ENCODE results near the gene BRD4. TPM values are rescaled to one million over a fixed set of nuclear protein-coding genes. Genes with fewer than 3 reads are reported as not detected.

The BRD4 gene
- total and polyA plus RNA-seq, 2 of the 13 experiments (the other 11 are each of a cell fraction or from before 2014, with no cell fraction given): 10.5 to 11.4 TPM

DNA sequence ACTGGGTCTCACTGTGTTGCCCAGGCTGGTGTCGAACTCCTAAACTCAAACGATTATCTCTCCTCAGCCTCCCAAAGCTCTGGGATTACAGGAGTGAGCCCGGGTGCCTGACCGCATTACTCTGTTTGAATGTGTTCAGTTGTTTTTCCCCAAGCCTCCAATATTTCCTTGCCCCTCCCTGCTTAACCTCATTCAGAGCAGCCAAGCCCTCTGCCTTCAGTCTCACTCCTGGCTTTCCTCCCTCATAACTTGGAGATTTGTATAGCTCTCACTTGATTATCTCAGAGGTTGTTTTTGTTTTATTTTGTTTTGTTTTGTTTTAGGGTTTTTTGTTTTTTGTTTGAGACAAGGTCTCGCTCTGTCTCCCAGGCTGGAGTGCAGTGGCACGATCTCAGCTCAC is 111.5 kb downstream of the BRD4 start (continued):
- TF ChIP-seq, protein P1, sequence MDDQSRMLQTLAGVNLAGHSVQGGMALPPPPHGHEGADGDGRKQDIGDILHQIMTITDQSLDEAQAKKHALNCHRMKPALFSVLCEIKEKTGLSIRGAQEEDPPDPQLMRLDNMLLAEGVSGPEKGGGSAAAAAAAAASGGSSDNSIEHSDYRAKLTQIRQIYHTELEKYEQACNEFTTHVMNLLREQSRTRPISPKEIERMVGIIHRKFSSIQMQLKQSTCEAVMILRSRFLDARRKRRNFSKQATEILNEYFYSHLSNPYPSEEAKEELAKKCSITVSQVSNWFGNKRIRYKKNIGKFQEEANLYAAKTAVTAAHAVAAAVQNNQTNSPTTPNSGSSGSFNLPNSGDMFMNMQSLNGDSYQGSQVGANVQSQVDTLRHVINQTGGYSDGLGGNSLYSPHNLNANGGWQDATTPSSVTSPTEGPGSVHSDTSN (CRISPR knock-in tag; IDR thresholded peaks at IDR 0.05; ENCODE audit: borderline replicate concordance): no peak
- no peak for TF ChIP-seq ZNF10 (CRISPR knock-in tag; IDR thresholded peaks at IDR 0.05; ENCODE audit: borderline replicate concordance, low read depth)
- TF ChIP-seq ARID2 (CRISPR knock-in tag; IDR thresholded peaks at IDR 0.05; ENCODE audit: borderline replicate concordance): no peak
- no peak for TF ChIP-seq ZSCAN31 (CRISPR knock-in tag; IDR thresholded peaks at IDR 0.05; ENCODE audit: low read depth)
- TF ChIP-seq ZNF558 (CRISPR knock-in tag; IDR thresholded peaks at IDR 0.05; ENCODE audit: borderline replicate concordance): no peak

- Histone ChIP-seq H3K4me1 (ENCODE audit: insufficient read depth, low read length) (peaks cover 11% of the 10 kb centered on the region; the same call in 1 of the 2 replicates), H3K27me3 (ENCODE audit: control insufficient read depth in 1 of 2, insufficient read depth in 2 of 2, low read length in 2 of 2) (peaks cover 3% of the 10 kb centered on the region in 2 experiments; a peak in 3 of 5 replicates), H3K27ac (ENCODE audit: extremely low read length, insufficient read depth, low read length) (no peak overlapping the region), H3K79me2 (ENCODE audit: insufficient read depth, low read length) (no peaks in the 10 kb centered on the region), H3K4me2 (ENCODE audit: low read depth, low read length) (no peak overlapping the region), H3K9me3 (ENCODE audit: low read length) (no peaks in the 10 kb centered on the region), H3K4me3 (replicated peaks in 1 of 3; ENCODE audit: insufficient read depth in 1 of 3, low read depth in 2 of 3, low read length in 3 of 3) (no peak overlapping the region), H3K9ac (ENCODE audit: insufficient read depth, low read depth, low read length) (no peak overlapping the region), H3K36me3 (replicated peaks in 1 of 2; ENCODE audit: control insufficient read depth in 1 of 2, insufficient read depth in 2 of 2, low read length in 2 of 2) (no peaks in the 10 kb centered on the region), H4K20me1 (ENCODE audit: insufficient read depth, low read length) (no peaks in the 10 kb centered on the region), H2AFZ (ENCODE audit: low read length) (no peak overlapping the region)
- in situ Hi-C loops (cut with HindIII; ENCODE audit: extremely low pct_ligation_motif_present, low pct_unique_long_range_greater_than_20kb): no loop called here
- POLR2A ChIA-PET: no interaction called here
- intact Hi-C loops (cut with micrococcal nuclease; ENCODE audit: unreplicated experiment): no loop called here
- ATAC-seq (no peak), FAIRE-seq (no peak), DNase-seq (ENCODE audit: low spot score) (no peak)
- no TSS peak for BruUV-seq (replicated peaks)
- CTCF ChIA-PET (ENCODE audit: low intra/inter-chr PET ratio, low total read pairs): no interaction called here
- WGBS (ENCODE audit: low lambda C conversion rate): 16% methylated on average over 6 of the region's 7 CpGs
- no peak for TF ChIP-seq CBX2 (IDR thresholded peaks at IDR 0.05; ENCODE audit: low read depth, low read length)
- no peak for TF ChIP-seq CBX2 (CRISPR knock-in tag; IDR thresholded peaks at IDR 0.05; ENCODE audit: low read depth)
- TF ChIP-seq ZNF816 (CRISPR knock-in tag; IDR thresholded peaks at IDR 0.05; ENCODE audit: borderline replicate concordance): no peak
- no peak for TF ChIP-seq ZNF24 (IDR thresholded peaks at IDR 0.05)
- TF ChIP-seq RORA (CRISPR knock-in tag; IDR thresholded peaks at IDR 0.05): no peak
- TF ChIP-seq AFF4 (CRISPR knock-in tag; IDR thresholded peaks at IDR 0.05): no peak
- no peak for TF ChIP-seq DR1 (CRISPR knock-in tag; IDR thresholded peaks at IDR 0.05)
- TF ChIP-seq, protein P2, sequence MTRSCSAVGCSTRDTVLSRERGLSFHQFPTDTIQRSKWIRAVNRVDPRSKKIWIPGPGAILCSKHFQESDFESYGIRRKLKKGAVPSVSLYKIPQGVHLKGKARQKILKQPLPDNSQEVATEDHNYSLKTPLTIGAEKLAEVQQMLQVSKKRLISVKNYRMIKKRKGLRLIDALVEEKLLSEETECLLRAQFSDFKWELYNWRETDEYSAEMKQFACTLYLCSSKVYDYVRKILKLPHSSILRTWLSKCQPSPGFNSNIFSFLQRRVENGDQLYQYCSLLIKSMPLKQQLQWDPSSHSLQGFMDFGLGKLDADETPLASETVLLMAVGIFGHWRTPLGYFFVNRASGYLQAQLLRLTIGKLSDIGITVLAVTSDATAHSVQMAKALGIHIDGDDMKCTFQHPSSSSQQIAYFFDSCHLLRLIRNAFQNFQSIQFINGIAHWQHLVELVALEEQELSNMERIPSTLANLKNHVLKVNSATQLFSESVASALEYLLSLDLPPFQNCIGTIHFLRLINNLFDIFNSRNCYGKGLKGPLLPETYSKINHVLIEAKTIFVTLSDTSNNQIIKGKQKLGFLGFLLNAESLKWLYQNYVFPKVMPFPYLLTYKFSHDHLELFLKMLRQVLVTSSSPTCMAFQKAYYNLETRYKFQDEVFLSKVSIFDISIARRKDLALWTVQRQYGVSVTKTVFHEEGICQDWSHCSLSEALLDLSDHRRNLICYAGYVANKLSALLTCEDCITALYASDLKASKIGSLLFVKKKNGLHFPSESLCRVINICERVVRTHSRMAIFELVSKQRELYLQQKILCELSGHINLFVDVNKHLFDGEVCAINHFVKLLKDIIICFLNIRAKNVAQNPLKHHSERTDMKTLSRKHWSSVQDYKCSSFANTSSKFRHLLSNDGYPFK (CRISPR knock-in tag; IDR thresholded peaks at IDR 0.05; ENCODE audit: borderline replicate concordance): no peak
Measured at GRCh38 chr19:15218501-15218900, 113.8 kb downstream of the BRD4 start.
